NCI-H1417 (cell line): ENCODE data around the gene HOXD8.

Experiments used
- DNase-seq, 3 experiments: peaks; one replicate each; lab custom pipeline; 2025; lab: John Stamatoyannopoulos, UW

HOXD8 gene

DNA sequence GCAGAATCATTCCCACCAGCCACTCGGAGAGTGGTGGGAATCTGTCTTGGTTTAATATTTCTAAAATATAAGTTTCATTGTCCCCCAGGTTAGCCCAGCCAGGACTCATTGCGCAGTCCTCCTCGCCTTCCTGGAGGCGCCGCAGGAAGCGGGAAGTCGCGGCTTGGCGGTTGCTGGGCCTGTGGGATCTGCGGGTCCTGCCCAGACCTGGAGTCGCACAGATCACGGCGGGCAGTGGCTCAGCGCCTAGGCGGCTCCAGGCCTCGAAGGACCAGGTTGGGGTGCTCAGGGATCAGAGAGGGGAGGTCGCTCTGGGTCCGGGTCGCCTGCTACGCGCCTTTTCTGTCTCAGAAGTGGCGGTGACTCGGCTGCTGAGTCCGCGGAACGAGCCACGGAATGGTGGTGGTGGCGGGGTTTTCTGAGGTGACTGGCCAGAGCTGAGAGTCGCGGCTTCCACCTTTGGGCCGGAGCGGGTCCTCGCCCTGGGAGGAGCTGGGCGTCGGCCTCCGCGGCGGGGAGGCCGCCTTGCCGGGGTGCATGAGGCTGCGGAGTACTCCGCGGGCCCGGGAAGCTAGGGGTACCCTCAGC lies 30.3 kb downstream of the HOXD8 start:
- no peak for DNase-seq

DNA sequence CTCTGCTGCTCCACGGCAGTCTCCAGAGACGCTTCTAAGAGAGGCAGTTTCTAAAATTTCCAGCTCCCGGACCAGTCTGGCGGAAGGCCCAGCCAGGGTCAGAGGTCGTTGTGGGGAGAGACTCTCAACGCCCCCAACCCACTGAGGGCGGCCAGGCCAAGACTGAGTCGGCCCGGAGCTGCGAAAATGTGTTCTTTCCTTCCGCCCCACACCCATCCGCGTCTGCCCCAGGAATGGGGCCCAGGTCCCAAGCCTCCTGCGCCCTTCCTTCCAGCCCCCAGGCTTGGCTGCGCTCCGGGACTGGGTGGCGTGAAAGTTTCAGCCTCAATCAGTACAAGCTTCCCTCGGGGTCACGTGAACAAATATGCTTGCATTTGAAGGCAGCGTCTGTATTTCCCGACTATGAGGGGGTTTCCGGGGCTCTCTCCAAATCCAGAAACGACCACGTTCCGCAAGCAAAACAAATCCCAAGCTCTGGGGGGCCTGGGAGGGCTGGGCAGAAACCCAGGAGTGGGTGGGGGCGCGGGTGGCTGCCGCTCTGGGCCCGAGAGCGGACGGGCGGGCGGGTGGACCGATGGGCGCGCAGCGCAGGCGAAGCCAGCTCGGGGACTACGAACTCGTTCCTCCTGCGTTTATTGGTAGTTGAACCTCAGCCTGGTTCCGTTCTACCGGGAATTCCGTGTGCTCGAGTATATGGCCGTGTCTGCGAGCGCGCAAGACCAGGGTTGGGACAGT lies 30.9 kb downstream of the HOXD8 start:
- DNase-seq = no peak

DNA sequence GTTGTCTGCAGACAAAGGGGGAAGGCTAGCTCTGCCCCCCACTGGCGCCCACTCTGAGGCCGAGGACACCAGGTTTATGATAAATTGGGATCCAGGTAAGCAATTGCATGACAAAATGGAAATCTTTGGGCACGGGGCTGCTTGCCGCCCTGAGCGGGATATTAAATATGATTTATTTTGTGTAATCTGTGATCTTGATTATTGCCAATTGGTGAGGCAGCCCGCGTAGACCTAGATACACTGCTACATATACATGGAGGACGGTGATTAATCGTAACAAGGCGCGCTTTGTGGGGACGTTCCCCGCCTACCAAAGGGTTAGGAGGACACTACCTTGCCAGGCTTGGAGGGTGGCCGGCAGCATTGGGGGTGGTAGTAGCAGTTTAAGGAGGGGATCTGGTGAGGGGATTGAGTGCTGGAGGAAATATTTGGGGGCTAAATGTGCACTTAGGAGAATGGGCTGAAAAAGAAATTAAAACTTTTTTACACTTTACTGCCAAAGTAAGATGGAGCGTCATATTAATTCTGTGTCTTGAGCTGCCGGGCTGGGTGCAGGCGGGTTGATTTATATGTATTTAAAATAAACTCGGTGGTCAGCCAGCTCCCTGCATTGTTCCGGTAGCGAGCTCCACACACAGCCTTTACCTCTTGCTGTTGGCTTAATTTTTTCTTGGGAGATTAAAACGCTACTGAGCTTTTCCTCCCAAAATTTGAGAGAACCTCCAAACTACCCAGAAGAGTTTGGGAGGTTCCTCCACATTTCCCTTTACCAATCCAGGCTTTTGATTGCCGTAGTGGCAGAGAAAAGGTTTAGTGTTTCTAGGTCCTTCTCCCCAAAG lies 31.7 kb downstream of the HOXD8 start:
- DNase-seq = no peak

DNA sequence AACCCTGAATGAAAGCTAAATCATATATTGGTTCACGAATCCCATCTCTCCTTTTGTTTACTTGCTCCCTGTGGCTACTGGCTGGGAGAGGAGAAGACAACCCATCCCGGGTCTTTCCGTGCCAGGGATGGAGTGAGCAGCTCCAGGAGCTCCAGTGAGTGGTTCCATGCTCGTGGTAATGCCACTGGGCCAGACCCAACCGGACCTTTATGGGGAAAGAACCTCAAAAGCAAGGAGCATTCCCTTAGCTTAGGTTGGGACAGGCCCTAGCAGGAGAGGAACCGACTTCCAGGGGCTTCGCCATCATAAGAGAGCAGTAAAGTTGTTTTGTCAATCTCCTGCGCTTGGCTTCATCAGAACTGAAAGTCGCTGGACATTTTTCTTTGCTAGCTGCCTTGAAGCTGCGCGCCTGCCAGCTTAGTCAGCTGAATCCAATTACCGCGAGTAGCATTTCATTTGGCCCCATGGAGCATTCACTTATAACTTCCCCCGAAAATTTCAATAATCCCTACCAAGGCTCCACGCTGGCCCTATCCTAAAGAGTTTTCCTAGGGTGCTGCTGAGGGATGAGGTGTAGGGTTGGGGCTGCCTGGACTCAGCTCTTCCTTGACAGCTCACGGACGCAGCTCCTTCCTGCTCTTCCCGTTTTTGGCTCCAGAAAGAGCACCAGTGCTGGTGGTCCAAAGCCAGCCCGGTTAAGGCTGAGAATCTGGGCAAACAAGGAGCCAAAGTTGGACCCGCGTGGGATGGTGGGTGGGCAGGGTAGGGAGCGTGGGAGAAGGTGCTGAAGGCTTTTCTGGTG lies 32.5 kb downstream of the HOXD8 start:
- no peak for DNase-seq

DNA sequence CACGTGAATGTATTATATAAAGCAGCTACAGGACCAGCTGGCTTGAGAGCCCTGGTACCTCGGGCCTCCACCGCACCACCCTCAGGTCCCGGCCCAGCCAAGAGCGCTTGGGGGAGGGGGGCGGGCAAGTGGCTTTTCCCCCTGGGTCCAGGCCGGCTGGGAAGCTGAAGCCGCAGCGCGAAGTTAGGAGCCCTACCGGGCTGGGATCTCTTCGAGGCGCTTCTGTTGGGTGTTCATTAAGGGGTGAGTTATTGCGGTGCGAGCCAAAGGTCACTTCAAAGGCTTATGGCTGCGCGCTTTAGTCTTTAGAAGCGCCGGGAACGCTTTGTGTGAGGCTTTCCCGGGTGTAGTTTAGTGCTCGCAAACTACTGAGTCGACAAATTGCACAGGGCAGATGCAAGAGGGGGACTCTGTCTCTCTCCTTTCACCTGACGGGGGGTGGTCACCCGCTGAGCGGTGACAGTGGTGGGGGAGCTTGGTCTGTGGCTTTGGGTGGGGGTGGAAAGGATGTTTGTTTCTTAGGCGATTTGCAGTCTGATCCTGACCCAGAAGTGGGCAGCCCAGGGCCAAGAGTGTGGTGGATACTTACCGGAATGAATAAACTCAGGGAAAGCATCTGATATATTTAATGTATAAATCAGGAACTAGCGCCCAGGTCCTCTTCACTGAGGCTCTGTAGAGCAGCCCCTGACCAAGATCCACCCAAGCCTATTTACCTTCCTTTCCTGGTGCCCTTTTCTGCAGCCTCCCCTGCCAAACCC lies 33.6 kb downstream of the HOXD8 start:
- DNase-seq = no peak

DNA sequence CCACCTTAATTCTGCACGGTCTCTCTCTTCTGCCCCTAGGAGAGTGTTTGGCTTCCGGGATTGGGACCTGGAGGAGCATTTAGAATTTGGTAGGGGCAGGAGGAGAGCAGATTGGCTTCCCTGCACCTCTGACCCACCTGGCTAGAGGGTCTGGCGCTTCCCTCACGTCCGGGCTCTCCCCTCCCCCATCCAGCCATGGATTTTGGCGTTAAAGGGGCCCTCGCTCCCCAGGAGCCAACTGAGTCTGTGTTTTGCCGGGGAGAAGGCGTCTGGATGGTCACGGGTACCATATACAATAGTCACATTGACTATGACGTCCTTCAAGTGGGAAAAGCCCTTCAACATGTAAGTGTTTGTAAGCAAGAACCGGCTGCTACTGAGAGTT lies 34.2 kb downstream of the HOXD8 start:
- no peak for DNase-seq

DNA sequence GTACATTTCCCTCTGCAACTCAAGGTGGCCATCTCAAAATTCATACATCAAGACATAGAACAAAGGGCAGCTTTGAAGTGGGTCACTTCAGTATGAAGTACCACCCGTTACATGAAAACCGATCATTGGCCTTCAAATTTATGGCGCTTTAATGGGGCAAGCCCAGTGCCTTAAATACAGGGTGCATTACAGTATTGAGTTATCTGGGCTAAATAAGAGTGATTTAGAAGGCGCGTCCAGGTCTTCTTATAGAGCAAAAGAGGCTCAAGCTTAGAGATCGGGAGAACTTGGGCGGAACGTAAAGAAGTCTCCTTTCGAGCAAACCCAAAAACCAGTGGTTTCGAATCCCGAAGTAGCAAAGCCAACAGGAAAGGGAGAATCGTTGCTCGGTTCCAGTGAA lies 34.7 kb downstream of the HOXD8 start:
- DNase-seq = peak in 2 of 3 experiments; percentile 4 to 18

DNA sequence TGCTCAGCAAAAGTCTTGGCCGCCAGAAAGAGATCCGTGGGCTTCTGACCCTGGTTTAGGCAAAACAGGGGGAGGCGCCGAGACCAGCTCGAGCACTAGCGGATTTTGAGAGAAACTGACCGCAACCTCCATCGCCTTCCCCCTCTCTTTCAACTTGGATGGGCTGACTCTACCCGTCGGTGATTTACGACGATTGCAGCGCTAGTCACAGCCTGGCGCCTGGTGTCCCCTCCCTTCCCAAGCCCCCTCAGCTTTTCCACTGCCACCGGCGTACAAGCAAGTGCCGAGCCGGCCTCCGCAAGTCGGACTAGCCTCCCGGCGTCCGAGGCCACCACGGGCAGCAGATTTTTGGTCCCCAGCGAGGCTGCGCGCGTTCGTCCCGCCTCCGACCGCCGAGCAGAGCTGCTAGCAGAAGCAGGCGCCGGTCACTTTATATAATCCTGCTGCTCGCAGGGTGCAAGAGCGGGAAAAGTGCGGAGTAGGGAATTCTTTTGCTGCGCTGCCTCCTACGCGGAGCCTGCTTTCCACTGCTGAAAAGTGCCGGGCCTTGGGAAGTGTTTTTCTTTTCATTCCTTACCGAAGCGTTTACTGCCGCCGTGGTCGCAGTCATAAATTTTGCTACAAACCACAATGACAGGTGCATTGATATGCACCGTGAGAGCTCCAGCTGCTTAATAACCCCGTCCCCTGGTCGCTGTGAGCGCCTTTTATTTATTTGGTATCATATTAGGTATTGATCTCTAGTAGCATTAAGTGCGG lies 35.3 kb downstream of the HOXD8 start:
- no peak for DNase-seq

DNA sequence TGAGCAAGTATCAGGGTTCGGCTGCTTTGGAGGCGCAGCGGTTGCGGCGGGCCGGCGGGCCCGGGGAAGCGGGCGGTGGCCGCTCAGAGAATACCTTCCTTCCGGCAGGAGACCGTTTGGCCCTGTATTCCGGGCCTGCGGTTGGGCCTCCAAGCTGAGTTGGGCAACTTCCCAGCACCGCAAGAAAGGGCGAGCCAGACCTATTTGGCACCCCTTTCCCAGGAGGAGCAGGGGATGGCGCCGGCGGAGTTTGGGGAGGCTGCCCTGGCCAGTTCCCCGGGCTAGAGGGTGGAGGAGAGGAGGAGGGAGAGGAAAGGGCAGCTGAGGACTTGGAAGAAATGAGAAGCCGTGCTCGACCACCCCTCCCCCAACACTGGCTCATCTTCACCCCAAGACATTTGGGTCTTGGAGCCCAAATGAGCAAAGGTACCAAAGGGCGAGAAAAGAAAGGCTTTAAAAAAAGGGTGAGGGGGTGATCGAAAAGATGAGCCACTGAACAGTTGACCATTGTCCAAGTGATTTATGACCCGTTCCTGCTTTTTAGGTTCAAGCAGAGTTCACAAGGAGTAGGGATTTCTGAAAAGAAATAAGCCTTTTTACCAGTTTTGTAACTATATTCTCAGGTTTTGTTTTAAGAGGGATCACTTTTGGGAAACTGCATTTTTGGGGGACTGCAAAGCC lies 36.0 kb downstream of the HOXD8 start:
- no peak for DNase-seq

DNA sequence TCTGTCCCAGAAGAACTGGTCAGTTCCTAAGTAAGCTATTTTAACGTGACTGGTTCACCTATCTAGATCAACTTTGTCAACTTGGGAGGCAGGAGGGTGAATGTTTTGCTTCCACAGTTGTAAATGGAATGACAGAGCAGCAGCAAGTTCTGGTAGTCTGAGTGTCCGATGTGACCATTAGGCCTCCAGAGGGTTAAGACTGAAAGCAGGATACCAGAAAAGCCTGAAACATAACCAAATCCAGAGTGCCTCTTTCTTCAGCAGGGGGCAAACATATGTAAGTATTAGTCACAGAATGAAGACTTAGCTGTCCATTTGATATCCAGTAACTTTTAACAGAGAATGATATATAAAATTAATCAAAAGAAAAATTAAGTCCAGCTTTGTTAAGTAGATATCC lies 36.8 kb downstream of the HOXD8 start:
- no peak for DNase-seq

DNA sequence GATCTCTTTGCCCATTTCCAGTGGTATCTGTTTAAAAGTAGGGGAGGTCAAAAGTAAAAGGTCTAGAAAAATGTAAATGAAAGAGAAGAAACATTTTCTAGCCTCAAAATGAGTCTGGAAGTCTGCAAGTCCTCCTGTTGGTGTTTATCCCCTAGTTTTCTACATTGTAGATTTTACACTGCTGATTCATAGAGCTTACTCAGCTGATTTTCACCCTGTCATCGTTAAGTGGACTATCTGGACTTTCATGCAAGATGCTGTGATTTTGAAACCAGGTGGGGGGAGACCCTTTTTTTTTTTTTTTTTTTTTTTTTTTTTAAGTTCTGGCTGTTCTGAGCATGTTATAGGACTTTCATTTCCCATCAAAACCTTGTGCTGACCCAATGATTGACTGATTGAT lies 37.9 kb downstream of the HOXD8 start:
- no peak for DNase-seq

DNA sequence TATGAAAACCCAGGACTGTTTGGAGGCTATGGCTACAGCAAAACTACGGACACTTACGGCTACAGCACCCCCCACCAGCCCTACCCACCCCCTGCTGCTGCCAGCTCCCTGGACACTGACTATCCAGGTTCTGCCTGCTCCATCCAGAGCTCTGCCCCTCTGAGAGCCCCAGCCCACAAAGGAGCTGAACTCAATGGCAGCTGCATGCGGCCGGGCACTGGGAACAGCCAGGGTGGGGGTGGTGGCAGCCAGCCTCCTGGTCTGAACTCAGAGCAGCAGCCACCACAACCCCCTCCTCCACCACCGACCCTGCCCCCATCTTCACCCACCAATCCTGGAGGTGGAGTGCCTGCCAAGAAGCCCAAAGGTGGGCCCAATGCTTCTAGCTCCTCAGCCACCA lies 39.7 kb downstream of the HOXD8 start:
- DNase-seq = no peak

DNA sequence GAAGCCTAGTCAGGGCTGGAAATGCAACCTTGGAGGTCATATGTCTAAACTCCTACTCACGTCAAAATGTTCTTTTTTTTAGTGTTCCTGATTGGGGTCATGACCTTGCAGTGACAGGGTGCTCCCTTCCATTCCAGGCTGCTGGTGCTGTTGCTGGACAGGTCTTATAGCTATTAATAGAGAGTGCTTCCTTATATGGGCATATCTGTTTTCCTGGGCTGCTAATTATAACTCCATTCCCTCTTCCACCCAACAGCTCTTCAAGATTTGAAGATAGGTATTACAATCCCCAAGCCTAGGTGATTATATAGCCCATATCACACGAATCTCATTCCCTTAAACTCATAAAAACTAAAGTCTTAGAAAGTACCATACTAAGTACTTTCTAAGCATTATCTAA lies 40.2 kb downstream of the HOXD8 start:
- no peak for DNase-seq

DNA sequence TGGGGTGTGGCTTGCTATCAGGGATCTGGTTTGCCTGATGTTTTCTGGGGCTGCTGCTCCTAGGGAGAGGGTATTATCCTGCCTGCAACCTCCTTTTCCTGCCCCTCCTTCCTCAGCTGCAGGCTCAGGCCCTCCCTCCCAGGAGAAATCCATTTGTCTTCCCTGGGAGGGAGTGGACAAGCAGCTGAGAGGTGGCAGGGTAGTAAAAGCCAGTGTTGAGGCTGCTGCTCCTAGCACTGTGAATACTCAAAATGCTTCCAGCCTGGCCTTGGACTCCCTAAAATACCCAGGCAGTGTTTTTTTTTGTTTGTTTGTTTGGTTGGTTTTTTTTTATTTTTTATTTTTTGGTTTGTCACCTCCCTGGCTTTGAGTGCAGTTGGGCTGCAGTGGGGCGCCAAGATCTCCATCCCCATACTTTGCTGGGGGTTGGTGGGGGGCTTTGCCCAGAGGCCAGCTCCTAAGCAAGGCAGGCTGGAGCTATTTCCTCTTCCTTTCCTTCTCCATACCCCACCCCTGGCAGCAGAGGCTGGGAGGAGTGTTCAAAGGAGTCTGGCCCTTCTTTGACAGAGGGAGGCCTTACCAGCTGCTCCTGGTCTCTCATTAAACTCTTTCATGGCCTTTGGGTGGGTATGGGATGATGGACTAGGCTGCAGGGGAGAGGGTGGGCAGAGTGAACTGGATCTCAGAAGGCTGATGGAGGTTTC lies 41.2 kb downstream of the HOXD8 start:
- no peak for DNase-seq

DNA sequence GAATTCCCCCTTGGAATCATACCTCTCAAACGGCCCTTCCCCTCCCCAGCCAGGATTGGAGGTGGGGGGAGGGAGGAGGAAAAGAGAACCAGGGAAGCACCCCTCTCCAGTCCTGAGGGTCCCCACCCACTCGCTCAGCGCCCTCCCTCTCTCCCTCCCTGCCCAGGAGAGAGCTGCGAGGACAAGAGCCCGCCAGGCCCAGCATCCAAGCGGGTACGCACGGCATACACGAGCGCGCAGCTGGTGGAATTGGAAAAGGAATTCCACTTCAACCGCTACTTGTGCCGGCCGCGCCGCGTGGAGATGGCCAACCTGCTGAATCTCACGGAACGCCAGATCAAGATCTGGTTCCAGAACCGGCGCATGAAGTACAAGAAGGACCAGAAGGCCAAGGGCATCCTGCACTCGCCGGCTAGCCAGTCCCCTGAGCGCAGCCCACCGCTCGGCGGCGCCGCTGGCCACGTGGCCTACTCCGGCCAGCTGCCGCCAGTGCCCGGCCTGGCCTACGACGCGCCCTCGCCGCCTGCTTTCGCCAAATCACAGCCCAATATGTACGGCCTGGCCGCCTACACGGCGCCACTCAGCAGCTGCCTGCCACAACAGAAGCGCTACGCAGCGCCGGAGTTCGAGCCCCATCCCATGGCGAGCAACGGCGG lies 42.0 kb downstream of the HOXD8 start:
- DNase-seq = no peak

DNA sequence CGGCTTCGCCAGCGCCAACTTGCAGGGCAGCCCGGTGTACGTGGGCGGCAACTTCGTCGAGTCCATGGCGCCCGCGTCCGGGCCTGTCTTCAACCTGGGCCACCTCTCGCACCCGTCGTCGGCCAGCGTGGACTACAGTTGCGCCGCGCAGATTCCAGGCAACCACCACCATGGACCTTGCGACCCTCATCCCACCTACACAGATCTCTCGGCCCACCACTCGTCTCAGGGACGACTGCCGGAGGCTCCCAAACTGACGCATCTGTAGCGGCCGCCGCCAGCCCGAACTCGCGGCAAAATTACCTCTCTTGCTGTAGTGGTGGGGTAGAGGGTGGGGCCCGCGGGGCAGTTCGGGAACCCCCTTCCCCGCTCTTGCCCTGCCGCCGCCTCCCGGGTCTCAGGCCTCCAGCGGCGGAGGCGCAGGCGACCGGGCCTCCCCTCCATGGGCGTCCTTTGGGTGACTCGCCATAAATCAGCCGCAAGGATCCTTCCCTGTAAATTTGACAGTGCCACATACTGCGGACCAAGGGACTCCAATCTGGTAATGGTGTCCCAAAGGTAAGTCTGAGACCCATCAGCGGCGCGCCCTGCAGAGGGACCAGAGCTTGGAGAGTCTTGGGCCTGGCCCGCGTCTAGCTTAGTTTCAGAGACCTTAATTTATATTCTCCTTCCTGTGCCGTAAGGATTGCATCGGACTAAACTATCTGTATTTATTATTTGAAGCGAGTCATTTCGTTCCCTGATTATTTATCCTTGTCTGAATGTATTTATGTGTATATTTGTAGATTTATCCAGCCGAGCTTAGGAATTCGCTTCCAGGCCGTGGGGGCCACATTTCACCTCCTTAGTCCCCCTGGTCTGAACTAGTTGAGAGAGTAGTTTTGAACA lies 42.7 kb downstream of the HOXD8 start:
- no peak for DNase-seq

DNA sequence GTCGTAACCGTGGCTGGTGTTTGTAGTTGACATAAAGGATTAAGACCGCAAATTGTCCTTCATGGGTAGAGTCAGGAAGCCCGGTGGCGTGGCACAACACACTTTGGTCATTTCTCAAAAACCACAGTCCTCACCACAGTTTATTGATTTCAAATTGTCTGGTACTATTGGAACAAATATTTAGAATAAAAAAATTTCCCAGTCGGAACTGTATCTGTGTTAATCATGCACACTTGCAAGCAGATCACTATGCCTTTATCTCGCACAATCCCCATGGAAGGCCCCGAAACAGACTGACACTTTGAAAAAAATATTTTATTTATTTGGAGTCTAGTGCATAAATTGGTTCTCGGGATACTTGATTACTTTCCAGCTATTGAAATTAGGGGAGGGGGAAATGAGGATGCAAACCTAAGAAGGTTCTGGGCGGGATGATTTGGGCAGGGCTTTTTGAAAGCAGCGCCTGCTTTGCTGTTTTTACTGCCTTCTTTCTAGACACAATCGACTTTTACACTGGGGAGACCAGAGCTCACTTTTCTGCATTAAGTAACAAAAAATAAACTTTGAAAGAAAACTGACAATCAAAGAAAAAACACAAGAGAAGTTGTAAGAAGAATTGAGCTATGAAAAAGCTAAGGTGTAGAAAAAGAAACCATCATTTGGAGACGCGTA lies 43.5 kb downstream of the HOXD8 start:
- DNase-seq = no peak
